ENCODE data around the gene DCC.

DNA sequence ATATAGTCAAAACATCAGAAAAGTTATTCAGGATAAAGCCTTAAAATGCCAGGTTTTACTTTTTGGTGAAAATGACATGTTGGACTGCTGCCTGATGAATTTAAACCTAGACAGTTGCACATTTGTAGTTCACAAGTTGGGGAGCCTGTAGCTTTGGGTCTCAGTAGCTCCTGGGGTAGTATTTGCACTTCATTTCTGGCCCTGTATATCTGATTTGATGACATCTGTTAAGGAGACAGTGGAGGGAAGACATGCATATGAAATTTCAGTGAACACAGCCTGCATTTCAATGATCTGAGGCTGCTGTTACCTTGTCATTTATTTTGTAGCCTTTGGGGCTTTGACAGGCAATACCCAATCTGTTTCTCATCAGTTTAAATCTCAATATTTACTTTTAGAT lies 156.4 kb downstream of the DCC start:
- TF ChIP-seq, protein P1, sequence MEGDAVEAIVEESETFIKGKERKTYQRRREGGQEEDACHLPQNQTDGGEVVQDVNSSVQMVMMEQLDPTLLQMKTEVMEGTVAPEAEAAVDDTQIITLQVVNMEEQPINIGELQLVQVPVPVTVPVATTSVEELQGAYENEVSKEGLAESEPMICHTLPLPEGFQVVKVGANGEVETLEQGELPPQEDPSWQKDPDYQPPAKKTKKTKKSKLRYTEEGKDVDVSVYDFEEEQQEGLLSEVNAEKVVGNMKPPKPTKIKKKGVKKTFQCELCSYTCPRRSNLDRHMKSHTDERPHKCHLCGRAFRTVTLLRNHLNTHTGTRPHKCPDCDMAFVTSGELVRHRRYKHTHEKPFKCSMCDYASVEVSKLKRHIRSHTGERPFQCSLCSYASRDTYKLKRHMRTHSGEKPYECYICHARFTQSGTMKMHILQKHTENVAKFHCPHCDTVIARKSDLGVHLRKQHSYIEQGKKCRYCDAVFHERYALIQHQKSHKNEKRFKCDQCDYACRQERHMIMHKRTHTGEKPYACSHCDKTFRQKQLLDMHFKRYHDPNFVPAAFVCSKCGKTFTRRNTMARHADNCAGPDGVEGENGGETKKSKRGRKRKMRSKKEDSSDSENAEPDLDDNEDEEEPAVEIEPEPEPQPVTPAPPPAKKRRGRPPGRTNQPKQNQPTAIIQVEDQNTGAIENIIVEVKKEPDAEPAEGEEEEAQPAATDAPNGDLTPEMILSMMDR (IDR thresholded peaks at IDR 0.05) = no peak
- TF ChIP-seq POLR2A (IDR thresholded peaks at IDR 0.05) (no peak), EP300 (IDR thresholded peaks at IDR 0.05) (no peak)

All from tibial nerve (tissue), 4 donors.